ENCODE measurements around the gene AAR2. TPM values are rescaled to one million over a fixed set of nuclear protein-coding genes. Genes with fewer than 3 reads are reported as not detected.

Gene AAR2
- total RNA-seq, 1 donor from 2014 or later = 32.8 TPM

DNA sequence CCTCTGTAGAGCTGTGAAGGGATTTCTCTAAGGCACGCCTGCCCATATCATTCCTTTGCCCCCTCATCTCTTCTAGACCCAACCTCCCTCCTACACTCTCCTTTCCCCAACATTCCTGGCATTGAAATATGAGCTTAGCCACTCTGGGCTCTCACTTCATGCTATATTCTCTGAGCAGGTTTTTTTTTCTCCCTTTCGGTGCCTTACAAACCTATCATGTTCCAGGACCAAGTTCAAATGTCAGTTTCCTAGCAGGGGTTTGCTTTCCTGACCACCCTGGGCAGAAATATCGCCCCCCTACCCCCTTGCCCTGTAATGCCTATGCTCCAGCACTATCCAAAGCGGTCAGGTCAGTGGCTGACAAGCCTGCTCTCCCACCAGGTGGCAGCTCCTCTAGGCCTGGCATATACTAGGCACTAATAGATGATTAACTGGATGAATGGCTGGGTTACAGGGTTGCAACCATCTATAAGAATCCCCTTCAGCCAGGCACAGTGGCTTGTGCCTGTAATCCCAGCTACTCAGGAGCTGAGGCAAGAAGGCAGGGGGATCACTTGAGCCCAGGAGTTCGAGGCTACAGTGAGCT is 25.7 kb upstream of the AAR2 start:
- no peak for DNase-seq (ENCODE audit: extremely low spot score, unreplicated experiment)
- no peaks in the 10 kb centered on the region for H3K27me3 Mint-ChIP-seq (ENCODE audit: unreplicated experiment)
- no peaks in the 10 kb centered on the region for H3K4me1 Mint-ChIP-seq (ENCODE audit: unreplicated experiment)
- no peak overlapping the region for H3K4me3 Mint-ChIP-seq (ENCODE audit: unreplicated experiment)
- H3K9me3 Mint-ChIP-seq (ENCODE audit: unreplicated experiment) = no peaks in the 10 kb centered on the region
- peaks cover 20% of the 10 kb centered on the region for H3K36me3 Mint-ChIP-seq (ENCODE audit: unreplicated experiment)
- H3K27ac Mint-ChIP-seq (ENCODE audit: unreplicated experiment) = no peak overlapping the region
- TF ChIP-seq, protein P1, sequence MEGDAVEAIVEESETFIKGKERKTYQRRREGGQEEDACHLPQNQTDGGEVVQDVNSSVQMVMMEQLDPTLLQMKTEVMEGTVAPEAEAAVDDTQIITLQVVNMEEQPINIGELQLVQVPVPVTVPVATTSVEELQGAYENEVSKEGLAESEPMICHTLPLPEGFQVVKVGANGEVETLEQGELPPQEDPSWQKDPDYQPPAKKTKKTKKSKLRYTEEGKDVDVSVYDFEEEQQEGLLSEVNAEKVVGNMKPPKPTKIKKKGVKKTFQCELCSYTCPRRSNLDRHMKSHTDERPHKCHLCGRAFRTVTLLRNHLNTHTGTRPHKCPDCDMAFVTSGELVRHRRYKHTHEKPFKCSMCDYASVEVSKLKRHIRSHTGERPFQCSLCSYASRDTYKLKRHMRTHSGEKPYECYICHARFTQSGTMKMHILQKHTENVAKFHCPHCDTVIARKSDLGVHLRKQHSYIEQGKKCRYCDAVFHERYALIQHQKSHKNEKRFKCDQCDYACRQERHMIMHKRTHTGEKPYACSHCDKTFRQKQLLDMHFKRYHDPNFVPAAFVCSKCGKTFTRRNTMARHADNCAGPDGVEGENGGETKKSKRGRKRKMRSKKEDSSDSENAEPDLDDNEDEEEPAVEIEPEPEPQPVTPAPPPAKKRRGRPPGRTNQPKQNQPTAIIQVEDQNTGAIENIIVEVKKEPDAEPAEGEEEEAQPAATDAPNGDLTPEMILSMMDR (IDR thresholded peaks at IDR 0.05) = no peak

DNA sequence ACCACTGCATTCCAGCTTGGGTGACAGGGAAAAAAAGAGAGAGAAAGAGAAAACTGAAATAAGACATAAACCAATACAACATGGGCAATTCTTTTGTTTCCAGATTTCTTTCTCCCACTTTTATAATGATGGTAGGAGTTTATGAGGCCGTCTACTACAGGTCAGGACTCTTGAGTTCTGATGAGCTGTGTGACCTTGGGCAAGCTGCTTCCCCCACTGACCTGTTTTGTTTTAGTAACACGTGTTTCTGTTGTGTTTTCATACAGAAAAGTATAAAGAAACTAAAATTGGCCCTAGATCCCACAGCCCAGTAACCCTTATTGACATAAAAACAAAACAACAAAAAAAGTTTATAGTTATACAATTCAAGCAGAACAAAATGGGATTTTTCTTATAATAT is 22.9 kb upstream of the AAR2 start:
- H3K4me3 Mint-ChIP-seq (ENCODE audit: unreplicated experiment) = no peak overlapping the region
- no peak for DNase-seq (ENCODE audit: extremely low spot score, unreplicated experiment)
- H3K36me3 Mint-ChIP-seq (ENCODE audit: unreplicated experiment) = peaks cover 14% of the 10 kb centered on the region
- TF ChIP-seq, protein P1 (IDR thresholded peaks at IDR 0.05) = no peak
- H3K27me3 Mint-ChIP-seq (ENCODE audit: unreplicated experiment) = no peaks in the 10 kb centered on the region
- H3K27ac Mint-ChIP-seq (ENCODE audit: unreplicated experiment) = no peak overlapping the region
- no peaks in the 10 kb centered on the region for H3K9me3 Mint-ChIP-seq (ENCODE audit: unreplicated experiment)
- H3K4me1 Mint-ChIP-seq (ENCODE audit: unreplicated experiment) = no peaks in the 10 kb centered on the region

DNA sequence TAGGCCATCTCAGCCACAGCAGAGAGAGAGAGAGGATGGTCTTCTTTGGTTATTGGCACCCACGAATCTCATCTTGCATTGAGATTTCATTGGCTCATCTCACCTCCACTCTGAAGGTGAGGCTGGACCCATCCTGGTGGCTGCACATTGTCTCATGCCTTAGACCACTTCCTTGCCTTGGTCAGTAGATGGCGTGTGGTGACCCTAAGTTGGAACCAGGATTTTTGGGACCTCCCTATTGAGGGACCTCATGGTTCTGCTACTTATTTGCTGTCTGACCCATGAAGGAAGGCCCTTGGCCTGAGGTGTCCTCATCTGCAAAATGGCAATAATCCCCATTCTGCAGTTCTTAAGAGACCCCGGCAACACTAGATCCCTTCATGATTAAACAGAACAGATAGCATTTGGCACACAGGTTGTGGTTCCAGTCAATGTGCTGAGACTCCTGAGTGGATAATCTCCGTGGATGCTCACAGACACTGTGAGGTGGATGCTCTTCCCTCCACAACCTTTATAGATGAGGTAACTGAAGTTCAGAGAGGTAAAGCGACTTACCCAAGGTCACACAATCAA is 21.5 kb upstream of the AAR2 start:
- DNase-seq (ENCODE audit: extremely low spot score, unreplicated experiment) = no peak
- H3K4me3 Mint-ChIP-seq (ENCODE audit: unreplicated experiment) = no peak overlapping the region
- H3K36me3 Mint-ChIP-seq (ENCODE audit: unreplicated experiment) = peaks cover 8% of the 10 kb centered on the region
- no peak overlapping the region for H3K27ac Mint-ChIP-seq (ENCODE audit: unreplicated experiment)
- no peaks in the 10 kb centered on the region for H3K4me1 Mint-ChIP-seq (ENCODE audit: unreplicated experiment)
- no peaks in the 10 kb centered on the region for H3K9me3 Mint-ChIP-seq (ENCODE audit: unreplicated experiment)
- no peaks in the 10 kb centered on the region for H3K27me3 Mint-ChIP-seq (ENCODE audit: unreplicated experiment)
- TF ChIP-seq, protein P1 (IDR thresholded peaks at IDR 0.05) = peak; percentile 62

DNA sequence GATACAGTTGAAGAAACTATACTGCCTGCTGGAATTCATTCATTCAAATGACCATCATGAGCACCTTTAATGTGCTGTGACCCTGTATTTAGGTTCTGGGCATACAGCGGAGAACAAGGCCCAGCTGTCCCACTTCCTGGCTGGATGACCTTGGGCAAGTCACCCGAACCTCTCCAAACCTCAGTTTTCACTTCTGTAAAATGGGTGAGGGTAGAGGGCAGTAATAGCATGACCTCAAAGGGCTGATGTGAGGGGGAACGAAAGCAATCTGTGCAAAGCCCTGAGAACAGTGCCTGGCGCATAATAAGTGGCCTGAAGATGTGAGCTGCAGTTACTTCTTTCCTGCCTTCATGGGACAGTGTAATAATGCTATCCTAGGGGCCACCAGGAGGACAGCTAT is 20.5 kb upstream of the AAR2 start:
- H3K4me1 Mint-ChIP-seq (ENCODE audit: unreplicated experiment) = no peaks in the 10 kb centered on the region
- H3K27me3 Mint-ChIP-seq (ENCODE audit: unreplicated experiment) = no peaks in the 10 kb centered on the region
- no peak overlapping the region for H3K4me3 Mint-ChIP-seq (ENCODE audit: unreplicated experiment)
- H3K9me3 Mint-ChIP-seq (ENCODE audit: unreplicated experiment) = no peaks in the 10 kb centered on the region
- peaks cover 7% of the 10 kb centered on the region for H3K36me3 Mint-ChIP-seq (ENCODE audit: unreplicated experiment)
- H3K27ac Mint-ChIP-seq (ENCODE audit: unreplicated experiment) = no peak overlapping the region
- TF ChIP-seq, protein P1 (IDR thresholded peaks at IDR 0.05) = no peak
- DNase-seq (ENCODE audit: extremely low spot score, unreplicated experiment) = no peak

DNA sequence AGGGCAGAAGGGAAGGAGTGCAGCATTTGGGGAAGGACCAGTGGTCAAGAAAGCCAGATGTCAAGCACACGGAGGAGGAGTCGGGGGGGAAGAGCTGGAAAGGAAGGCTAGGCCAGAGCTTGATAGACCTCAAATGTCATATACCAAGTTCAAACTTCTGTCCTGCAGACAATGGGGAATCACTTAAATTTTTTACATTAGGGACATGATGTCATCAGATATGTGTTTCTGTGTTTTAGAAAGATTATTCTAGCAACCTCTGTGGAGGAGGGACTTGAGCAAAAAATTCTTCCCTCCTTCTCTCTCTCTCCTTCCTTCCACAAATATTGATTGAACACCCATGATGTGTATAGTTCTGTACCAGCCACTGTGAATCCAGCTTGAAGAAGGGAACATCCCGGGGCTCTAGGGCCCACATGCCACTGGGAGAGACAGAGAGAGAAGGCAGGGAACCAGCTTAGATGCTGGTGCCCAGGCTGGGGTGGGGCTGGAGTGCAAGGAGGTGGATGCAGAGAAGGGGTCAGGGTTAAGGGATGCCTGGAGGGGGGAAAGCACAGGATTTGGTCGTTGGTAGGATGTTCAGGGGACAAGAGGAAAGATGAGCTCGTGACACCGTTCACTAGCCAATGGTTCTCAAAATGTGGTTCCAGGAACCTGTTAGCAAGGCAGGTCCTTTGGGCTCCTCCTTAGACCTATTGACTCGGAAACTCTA is 19.8 kb upstream of the AAR2 start:
- Mint-ChIP-seq H3K4me1 (ENCODE audit: unreplicated experiment) (no peaks in the 10 kb centered on the region), H3K9me3 (ENCODE audit: unreplicated experiment) (no peaks in the 10 kb centered on the region), H3K27me3 (ENCODE audit: unreplicated experiment) (no peaks in the 10 kb centered on the region), H3K36me3 (ENCODE audit: unreplicated experiment) (peaks cover 7% of the 10 kb centered on the region), H3K4me3 (ENCODE audit: unreplicated experiment) (no peak overlapping the region), H3K27ac (ENCODE audit: unreplicated experiment) (no peak overlapping the region)
- DNase-seq (ENCODE audit: extremely low spot score, unreplicated experiment) = no peak
- TF ChIP-seq, protein P1 (IDR thresholded peaks at IDR 0.05) = no peak

Measured in osteocyte (in vitro differentiated cells).